HL-60/S4 treated with retinoic acid at 250 ng/mL for 4 days and 3 days (cell line): ENCODE results near the gene KDM5A.
"Not testable (repeated sequence)": the region's sequence is repeated elsewhere in the genome, so short reads cannot be mapped to it uniquely, and the experiment has no call there.

Source experiments
- in situ Hi-C: fragments of 300-500 bp; cut with MboI; formaldehyde crosslinking; loops from 2 replicates; pipeline ENCODE4 v1.7.0; 2022; ENCODE audit warnings: low sequenced_read_pairs

The KDM5A gene

DNA sequence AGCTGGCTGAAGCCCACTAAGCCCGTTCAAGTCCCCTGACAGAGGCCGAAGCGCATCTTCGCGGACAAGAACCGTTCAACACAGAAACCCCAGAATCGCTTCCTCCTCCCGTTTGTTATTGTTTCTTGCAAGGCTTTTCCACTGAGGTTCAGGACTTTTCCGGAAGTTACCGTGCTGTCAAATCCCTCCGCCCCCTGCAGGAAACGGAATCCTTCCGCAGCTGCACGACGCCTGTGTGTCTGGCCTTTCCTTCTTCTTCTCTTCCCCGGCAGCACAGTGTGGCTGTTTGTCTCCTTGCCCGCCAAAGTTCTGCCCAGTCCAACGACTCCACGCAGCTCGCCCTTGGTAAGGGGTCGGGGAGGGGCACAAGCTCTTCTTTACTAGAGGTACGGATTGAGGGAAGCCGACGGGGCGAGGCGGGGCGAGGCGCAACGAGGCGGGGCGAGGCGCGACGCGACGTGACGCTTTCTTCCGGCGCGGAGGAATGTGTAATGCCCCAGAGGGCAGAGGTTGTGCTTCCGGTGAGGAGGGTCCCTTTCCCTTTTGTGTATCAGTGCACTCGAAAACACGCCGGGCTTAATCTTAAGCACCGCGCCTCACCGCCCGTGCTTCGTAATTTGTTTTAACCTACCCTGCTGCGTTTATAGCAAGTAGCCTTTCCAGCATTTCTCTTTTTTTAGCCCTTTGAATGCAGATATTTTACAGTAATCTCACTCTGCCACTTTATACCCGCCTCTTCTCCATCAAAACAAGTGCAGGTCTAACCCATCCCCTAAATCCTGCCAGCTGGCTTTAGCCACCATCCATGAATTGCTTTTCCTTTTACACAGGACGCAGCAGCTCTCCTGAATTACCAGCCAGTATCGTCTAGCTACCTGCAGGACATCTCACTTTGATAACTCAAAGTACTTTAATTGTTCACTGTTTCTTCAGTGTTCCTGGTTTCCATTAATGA is at the start of gene KDM5A:
Gene KDM5A, minus strand, starts transcription at position 179 of the 955 bp plus-strand sequence. CDS start 229 bp downstream, outside the sequence.
- in situ Hi-C loops: no loop called here

DNA sequence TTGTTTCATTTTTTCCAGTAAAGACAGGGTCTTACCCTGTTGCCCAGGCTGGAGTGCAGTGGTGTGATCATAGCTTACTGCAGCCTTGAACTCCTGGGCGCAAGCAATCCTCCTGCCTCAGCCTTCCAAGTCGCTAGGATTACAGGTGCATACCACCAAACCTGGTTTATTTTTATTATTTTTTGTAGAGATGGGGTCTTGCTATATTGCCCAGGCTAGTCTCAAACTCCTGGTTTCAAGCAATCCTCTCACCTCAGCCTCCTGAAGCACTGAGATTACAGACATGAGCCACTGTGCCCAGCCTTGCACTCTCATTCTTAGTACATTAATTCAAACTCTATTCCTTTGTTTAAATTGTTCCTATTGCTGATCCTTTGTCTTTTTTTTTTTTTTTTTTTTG is 46.6 kb upstream of the KDM5A start:
- in situ Hi-C loops: not testable (repeated sequence)

DNA sequence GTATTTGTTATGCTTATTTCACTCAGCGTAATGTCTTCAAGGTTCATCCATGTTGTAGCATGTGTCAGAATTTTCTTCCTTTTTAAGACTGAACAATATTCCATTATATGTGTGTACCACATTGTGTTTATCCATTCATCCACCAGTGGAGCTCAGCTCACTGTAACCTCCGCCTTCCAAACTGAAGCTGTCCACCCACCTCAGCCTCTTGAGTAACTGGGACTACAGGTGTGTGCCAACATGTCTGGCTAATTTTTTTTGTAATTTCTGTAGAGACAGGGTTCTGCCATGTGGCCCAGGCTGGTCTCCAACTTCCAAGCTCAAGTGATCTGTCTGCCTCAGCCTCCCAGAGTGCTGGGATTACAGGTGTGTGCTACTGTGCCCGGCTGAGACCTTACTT is 33.4 kb upstream of the KDM5A start:
- in situ Hi-C loops: no loop called here

DNA sequence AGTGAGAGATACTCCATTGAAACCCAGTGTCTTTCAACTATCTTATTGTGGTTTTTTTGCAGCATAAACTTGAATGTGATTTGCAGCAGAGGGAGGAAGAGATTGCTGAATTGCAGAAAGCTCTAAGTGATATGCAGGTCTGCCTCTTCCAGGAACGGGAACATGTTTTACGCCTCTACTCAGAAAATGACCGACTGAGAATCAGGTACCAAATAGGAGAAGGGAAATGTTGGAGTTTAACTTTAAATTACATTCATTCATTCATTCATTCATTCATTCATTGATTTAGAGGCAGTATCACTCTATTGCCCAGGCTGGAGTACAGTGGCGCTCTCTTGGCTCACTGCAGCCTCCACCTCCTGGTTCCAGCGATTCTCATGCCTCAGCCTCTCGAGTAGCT is 29.3 kb upstream of the KDM5A start:
- in situ Hi-C loops: no loop called here

DNA sequence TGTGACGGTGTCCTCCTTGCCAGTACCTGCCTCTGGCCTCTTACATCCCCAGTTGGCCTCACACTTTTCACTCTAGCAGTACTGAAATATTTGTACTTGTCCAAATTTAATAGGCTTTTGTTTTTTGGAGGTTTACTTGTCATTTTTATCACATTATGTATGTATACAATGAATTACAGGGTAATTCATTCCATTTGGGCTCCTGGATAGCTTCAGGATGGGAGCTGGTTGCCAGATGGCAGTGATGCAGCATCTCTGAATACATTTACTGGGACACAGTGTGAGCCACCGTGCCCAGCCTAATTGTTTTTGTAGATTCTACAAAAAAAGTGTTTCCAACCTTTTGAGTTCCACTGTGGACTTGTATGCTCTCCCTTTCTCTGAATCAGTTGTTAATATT is 25.7 kb upstream of the KDM5A start:
- in situ Hi-C loops: no loop called here

DNA sequence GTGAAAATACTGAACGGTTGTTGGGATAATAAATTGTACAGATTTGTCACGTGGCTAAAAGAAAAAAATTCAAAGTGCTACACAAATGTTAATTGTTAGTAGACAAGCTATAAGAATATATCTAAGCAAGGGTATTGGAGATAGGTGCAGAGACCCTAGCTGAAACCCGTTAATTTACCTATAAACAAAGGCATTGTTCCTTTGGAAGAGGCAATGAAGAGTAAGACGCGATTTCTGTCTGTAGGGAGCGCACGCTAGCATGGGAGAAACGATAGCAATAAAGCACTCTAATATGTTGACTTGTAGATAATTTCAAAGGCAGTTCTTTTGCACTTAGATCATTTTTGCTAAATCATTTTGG is 12.9 kb upstream of the KDM5A start:
- in situ Hi-C loops: no loop called here

DNA sequence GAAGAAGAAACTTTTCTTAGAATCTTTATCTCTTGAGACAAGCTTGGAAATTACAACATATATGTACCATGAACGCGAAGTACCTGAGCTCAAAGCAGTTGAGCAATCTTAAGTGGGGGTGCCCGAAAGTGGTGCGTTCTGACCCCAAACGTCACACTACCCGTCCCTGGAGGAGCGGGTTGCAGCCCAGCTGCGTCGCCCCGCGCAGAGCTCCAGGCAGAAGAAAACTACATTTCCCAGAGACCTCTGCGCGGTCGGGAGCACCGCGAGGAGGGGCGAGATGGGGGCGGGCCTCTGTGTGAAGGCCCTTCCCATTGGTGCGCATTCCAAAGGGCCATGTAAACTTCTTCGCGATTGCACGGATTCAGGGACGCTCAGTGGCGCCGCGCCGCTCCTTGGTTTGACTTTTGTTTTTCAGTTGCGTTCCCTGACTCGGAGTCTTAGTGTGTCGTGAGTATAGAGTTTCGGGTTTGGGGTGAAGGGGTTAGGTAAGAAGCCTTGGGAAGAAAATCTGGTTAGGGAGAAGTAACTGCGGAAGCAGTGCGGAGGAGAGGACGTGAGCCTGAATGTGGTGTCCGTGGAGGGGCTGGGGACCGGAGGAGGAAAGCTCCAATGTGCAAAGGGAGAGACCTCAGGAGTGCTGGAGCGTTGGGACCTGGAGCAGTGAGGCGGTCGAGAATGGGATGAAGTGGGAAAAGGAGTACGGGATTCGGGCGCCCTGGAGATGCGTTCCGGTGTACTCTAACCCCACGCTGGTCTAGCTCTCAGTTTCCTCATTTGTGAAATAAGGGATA is 12.3 kb upstream of the KDM5A start, which contains the start of gene CCDC77:
Gene CCDC77, plus strand, starts transcription at position 410 of the 794 bp plus-strand sequence. CDS start 7,740 bp downstream, outside the sequence.
- in situ Hi-C loops: no loop called here

DNA sequence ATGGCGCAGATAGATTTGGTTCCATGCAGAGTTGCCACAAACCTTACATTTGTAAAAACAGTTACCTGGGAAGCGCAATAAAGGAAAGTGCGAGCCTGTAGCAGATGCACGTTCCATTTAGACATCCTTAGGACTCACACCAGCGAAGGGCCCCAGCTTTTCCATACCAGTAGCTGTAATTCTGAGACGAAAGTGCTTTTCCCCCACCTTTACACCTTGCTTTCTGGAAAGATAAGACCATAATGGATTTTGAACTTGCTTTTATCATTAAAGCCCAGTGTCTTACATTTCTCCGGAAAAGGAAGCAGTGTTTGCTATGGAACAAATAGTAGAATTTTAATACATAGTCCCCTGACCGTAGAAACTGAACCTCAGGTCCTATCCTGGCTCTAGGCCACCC is 11.7 kb upstream of the KDM5A start:
- in situ Hi-C loops: no loop called here

DNA sequence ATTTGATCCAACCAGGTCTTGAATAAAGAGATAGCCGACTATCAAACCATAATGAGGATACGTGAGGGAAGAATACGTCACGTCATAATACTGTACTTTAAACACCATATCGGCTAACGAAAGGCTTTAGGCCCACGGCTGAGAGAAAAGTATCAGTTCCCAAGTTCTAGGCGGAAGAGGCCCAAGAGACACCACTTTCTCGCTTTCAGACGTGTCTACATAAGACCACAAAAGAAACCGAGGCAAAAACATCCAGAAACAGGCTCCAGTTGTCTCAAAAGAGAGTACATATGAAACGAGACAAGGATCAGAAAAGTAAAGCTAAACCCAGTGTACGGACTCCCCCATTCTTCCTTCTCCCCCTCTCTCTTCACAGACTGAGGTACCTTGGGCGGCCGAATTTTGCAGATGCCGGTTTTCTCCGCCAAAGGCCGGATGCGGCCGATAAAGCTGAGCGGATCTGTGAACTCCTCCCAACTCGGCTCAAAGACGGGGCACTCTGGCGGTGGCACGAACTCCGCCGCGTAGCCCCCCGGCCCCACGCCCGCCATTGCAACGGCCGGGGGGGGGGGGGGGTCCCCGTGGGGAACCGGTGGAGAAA is 479 bp downstream of the KDM5A start:
- in situ Hi-C loops: no loop called here

DNA sequence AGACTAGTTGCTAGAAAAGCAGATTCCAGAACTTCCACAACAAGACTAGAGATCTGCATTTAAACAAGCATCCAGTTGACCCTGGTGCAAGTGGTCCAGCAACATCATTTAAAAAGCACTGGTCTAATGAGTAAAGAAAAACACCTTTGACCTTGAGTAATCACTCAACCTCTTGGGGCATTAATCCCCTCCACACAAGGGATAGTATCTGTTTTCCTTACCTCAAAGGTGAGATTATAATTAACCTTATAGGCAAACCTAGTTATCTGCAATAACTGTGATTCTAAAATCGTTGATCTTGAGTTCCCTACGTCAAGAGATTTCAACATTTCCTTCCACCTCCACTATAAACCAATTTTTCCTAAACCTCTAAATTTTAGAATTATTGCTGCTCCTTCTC is 1.1 kb downstream of the KDM5A start:
- in situ Hi-C loops: no loop called here

DNA sequence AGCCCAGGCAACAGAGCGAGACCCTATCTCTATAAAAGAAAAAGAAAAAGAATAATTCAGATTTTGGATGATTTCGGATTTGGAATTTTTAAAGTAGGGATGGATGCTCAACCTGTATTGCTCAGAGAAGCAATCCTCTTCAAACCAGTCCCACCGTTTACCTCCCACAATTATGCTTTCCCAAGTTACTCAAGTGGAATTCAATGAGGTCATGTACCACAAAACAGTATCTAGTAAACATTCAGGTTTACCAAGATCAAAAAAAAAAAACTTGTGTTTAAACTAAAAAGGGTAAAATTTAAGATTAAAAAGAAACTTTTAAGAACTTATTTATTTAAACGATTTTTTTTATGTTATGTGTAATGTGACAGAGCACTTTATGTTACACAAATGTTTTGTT is 2.5 kb downstream of the KDM5A start:
- in situ Hi-C loops: no loop called here

DNA sequence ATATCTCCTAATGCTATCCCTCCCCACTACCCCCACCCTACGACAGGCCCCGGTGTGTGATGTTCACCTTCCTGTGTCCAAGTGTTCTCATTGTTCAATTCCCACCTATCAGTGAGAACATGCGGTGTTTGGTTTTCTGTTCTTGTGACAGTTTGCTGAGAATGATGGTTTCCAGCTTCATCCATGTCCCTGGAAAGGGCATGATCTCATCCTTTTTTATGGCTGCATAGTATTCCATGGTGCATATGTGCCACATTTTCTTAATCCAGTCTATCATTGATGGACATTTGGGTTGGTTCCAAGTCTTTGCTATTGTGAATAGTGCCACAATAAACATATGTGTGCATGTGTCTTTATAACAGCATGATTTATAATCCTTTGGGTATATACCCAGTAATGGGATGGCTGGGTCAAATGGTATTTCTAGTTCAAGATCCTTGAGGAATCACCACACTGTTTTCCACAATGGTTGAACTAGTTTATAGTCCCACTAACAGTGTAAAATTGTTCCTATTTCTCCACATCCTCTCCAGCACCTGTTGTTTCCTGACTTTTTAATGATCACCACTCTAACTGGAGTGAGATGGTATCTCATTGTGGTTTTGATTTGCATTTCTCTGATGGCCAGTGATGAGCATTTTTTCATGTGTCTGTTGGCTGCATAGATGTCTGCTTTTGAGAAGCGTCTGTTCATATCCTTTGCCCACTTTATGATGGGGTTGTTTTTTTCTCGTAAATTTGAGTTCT is 18.2 kb downstream of the KDM5A start:
- in situ Hi-C loops: not testable (repeated sequence)

DNA sequence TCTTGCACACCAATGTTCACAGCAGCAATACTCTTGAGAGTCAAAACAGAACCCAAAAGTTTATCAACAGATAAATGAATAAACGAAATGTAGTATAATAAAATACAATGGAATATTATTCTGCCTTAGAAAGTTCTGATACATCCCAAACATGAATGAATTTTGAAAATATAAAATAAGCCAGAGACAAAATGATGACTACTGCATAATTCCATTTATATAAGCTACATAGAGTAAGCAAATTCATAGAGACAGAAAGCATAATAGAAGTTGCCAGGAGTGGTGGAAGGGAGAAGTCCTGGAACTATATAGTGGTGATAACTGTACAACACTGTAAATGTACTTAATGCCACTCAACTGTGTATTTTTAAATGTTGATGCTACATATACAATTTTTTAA is 21.1 kb downstream of the KDM5A start:
- in situ Hi-C loops: no loop called here

DNA sequence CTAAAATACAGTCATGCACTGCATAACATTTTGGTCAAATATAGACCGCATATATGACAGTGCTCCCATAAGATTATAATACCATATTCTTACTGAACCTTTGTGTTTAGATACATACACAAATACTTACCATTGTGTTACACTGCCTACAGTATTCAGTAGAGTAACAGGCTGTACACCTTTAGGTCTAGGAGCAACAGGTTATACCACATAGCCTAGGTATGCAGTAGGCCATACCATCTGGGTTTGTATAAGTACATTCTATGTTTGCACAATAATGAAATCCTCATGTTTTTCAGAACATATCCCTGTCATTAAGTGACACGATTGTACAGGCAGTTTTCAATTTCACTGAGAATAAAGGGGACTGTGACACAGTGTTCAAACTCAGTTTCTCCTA is 22.3 kb downstream of the KDM5A start:
- in situ Hi-C loops: no loop called here

DNA sequence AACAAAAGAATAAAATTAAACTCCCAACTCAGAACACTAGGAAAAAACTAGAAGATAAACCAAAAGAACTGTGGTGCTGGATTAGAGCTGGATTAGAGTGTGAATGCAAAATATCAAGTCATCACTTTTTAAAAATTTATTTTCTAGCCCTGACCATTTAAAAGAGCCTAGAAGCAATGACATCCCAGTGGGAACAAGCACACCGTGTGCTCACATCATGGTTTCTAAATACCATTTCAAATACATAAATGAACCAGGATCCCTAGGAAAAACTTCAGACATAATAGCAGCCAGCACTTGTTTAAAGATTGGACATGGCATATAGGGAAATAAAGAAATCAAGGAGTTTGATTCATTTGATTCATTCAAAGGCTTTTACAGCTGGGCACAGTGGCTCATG is 30.0 kb downstream of the KDM5A start:
- in situ Hi-C loops: no loop called here

DNA sequence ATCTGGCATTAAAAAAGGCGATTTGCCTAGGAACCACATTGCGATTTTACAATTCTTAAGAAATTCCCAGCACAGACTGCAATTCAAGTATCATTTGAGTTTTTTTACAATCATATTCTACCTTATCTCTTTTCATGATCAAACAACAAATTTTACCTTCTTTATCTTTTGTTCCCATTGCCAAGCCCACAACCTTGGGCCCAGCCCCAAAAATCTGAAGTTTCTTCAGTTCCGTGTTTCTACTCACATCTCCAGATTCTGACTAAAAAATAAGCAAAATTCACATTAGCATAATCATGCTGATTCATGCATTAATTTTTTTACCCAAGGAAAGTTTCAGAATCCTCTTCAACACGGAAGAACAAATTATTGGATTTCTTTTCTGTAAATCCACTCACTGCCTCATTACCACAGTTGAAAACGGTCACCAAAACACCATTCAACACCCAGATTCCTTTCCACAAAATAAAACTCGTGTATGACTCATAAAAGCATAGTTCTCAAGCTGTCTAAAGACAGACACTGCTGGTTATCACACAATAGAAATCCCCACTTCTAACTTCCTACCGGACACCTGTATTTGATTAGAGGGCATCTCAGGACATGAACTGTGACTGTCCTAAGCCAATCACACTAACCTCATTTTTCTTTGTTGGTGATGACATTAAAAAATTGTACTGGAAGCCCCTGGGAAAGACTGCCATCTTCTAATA is 32.7 kb downstream of the KDM5A start:
- in situ Hi-C loops: no loop called here

DNA sequence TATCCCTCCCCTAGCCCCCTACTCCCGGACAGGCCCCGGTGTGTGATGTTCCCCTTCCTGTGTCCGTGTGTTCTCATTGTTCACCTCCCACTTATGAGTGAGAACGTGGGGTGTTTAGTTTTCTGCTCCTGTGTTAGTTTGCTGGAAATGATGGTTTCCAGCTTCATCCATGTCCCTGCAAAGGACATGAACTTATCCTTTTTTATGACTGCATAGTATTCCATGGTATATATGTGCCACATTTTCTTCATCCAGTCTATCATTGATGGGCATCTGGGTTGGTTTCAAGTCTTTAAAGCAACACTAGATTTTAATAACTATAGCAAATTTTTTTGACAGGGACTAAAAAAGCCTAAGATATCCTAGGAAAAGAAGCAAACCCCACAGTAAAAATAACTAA is 37.9 kb downstream of the KDM5A start:
- in situ Hi-C loops: not testable (repeated sequence)

DNA sequence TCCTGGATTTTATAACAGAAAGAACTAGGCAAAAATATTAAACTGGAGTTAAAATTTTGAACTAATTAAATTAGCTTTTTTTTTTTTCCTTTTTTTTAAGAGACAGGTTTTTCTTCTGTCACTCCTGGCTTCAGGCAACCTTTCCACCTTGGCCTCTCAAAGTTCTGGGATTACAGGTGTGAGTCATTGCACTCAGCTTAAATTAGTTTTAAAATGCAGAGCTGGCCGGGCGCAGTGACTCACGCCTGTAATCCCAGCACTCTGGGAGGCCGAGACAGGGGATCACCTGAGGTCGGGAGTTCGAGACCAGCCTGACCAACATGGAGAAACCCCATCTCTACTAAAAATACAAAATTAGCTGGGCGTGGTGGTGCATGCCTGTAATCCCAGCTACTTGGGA is 39.5 kb downstream of the KDM5A start:
- in situ Hi-C loops: not testable (repeated sequence)

DNA sequence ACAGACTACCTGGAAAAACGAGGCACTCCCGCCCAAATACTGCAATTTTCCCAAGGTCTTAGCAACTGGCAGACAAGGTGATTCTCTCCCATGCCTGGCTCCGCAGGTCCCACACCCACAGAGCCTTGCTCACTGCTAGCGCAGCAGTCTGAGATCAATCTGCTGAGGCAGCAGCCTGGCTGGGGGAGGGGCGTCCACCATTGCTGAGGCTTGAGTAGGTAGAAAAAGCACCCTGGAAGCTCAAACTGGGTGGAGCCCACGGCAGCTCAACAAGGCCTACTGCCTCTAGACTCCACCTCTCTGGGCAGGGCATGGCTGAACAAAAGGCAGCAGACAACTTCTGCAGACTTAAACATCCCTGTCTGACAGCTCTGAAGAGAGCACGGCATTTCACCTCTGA is 46.1 kb downstream of the KDM5A start:
- in situ Hi-C loops: not testable (repeated sequence)

DNA sequence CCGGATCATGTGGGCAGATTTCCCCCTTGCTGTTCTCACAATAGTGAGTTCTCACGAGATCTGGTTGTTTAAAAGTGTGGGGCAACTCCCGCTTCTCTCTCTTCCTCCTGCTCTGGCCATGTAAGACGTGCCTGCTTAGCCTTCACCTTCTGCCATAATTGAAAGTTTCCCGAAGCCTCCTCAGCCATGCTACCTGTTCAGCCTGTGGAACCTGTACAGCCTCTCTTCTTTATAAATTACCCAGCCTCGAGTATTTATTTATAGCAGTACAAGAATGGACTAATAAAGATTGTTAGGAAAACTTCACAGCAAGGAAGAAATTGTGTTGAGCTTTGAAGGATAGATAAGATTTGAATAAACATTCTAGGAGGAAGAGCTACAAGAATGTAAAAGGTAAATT is 52.1 kb downstream of the KDM5A start:
- in situ Hi-C loops: no loop called here
